Heart left ventricle (tissue), 16 donors: Measurements from ENCODE around the gene MICU1. TPM values are rescaled to one million over a fixed set of nuclear protein-coding genes. Genes with fewer than 3 reads are reported as not detected.

ENCODE experiments used
- ATAC-seq, 4 donors: fragments of 200-7000 bp; cut with Tn5 transposase; one replicate each; pipeline ENCODE4 v1.9.1; 2020 to 2022; ENCODE audit warnings: moderate library complexity in 4 of 4, mild to moderate bottlenecking in 3 of 4, moderate number of reproducible peaks in 1 of 4
- DNase-seq, 5 donors: peaks; one replicate each; pipeline ENCODE4 v3.0.0-alpha.2; 2020
- H3K27ac ChIP-seq, 12 donors: fragments of 200-600 bp; sonication (generic) in 4 of 12; one replicate each; pipeline versions ENCODE4 v1.5.0 to v1.8.0; 2016 to 2022; ENCODE audit warnings: mild to moderate bottlenecking in 2 of 12
- H3K27me3 ChIP-seq, 9 donors: fragments of 200-600 bp; sonication (generic) in 2 of 9; one replicate each; pipeline versions ENCODE4 v1.5.1 to v1.8.0; 2016 to 2022; ENCODE audit warnings: mild to moderate bottlenecking in 3 of 9
- H3K36me3 ChIP-seq, 9 donors: fragments of 200-600 bp; sonication (generic) in 2 of 9; one replicate each; pipeline versions ENCODE4 v1.5.0 to v1.8.0; 2018 to 2022; ENCODE audit warnings: mild to moderate bottlenecking in 2 of 9
- H3K4me1 ChIP-seq, 12 donors: fragments of 200-600 bp; sonication (generic) in 4 of 12; one replicate each; pipeline versions ENCODE4 v1.5.0 to v1.8.0; 2016 to 2022; ENCODE audit warnings: mild to moderate bottlenecking in 3 of 12
- H3K4me3 ChIP-seq, 12 donors: fragments of 200-600 bp; sonication (generic) in 4 of 12; one replicate each; pipeline versions ENCODE4 v1.5.0 to v1.8.0; 2017 to 2022; ENCODE audit warnings: mild to moderate bottlenecking in 9 of 12, moderate library complexity in 4 of 12
- H3K9me3 ChIP-seq, 12 donors: fragments of 200-600 bp; sonication (generic) in 4 of 12; one replicate each; pipeline versions ENCODE4 v1.5.0 to v1.8.0; 2016 to 2022; ENCODE audit warnings: mild to moderate bottlenecking in 1 of 12
- POLR2A ChIP-seq, 2 donors: fragments of 450-650 bp; IDR thresholded peaks; one replicate each; pipeline ENCODE4 v1.6.1; 2017; ENCODE audit warnings: antibody characterized with exemption in 2 of 2, mild to moderate bottlenecking in 2 of 2, moderate library complexity in 2 of 2
- WGBS, 4 donors: extraction: QIAGEN DNeasy Blood & Tissue Kit in 2 of 4; methylation state at CpG; one replicate each; pipeline versions ENCODE4 v1.1.5 to v1.1.7; 2013 to 2018; 5-methylcytosine and 5-hydroxymethylcytosine counted together
- intact Hi-C, 10 donors: fragments of 100-400 bp; cut with DNase I; formaldehyde crosslinking; loops; one replicate each; pipeline versions ENCODE4 v1.11.1 to v1.14.2; 2022
- polyA plus RNA-seq, 2 donors: library from polyadenylated mRNA; stranded (reverse); fragments of 200-250 nt; gene quantifications; one replicate each; pipeline ENCODE4 v1.2.3, GENCODE V29; 2013
- total RNA-seq, 9 donors: library from RNA; depleted of rRNA in 2 of 9; stranded (reverse); fragments of >200 nt in 2 of 9; fragmentation: NEBNext Ultra II Directional in 3 of 9; extraction: Animal tissue kit (Norgen Biotek cat#: 25700) in 3 of 9; gene quantifications; one replicate each; pipeline versions ENCODE4 v1.1.0 to v1.2.4, GENCODE V29; 2016 to 2023
- TF ChIP-seq, protein P1 (sequence below), 12 donors: fragments of 200-600 bp; sonication (generic) in 4 of 12; IDR thresholded peaks; one replicate each; pipeline versions ENCODE4 v1.5.0 to v1.8.0; 2018 to 2022; ENCODE audit warnings: antibody characterized with exemption in 12 of 12, mild to moderate bottlenecking in 5 of 12
- donor health status: ischemic (EF 13 %, LVEDD 7.1; RV severe dilation, severe dysfunction).
- donor health status: healthy with polysubstance abuse.
- donor health status: DM: no; HTN: yes; CAD: no.
- donor health status: DM: no; HTN: no; CAD: no.
- donor health status: ischemic (EF 25% LVEDD 6.9; RV normal size, moderate dysfunction).
- donor health status: ischemic (EF 25% LVEDD 5.7; RV mildly dilated, moderate dysfunction).
- donor health status: healthy.
- donor health status: DM: yes; HTN: yes; CAD: no.
- donor health status: ischemic (EF 35%, LVEDD 5.7; RV mildly dilated, moderate dysfunction).
- donor health status: nonischemic (EF 11% LVEDD 7.7; RV severe dilation, severe dysfunction).
- donor health status: DM: yes; HTN: yes; CAD: no.
- donor health status: PGD.
- donor health status: ischemic (EF 29% LVEDD 5.4; RV normal size, mild dysfunction).
- donor health status: nonischemic (EF 23%, LVEDD 6.1; RV moderate dilation, normal function).

The MICU1 gene
- total and polyA plus RNA-seq, 11 donors: 33.3 to 54.2 (median 43.1) TPM

DNA sequence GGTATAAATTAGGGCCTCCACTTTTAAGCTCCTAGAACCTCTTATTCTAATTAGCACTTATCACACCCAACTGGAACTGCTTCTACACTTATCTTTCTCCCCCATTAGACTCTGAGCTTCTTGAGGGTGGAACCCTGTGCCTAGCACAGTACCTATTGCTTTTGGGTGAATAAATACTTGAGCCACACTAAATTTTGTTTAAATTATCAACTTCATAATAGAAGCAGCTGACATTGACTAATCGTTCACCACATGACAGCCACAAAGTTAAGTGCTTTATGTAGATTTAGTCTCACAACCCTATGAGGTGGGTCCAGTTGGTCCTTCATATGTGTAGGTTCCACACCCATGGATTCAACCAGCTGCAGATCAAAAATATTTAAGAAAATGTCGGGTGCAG lies 235.1 kb downstream of the MICU1 start:
- TF ChIP-seq POLR2A (IDR thresholded peaks at IDR 0.05): no peak
- TF ChIP-seq, protein P1, sequence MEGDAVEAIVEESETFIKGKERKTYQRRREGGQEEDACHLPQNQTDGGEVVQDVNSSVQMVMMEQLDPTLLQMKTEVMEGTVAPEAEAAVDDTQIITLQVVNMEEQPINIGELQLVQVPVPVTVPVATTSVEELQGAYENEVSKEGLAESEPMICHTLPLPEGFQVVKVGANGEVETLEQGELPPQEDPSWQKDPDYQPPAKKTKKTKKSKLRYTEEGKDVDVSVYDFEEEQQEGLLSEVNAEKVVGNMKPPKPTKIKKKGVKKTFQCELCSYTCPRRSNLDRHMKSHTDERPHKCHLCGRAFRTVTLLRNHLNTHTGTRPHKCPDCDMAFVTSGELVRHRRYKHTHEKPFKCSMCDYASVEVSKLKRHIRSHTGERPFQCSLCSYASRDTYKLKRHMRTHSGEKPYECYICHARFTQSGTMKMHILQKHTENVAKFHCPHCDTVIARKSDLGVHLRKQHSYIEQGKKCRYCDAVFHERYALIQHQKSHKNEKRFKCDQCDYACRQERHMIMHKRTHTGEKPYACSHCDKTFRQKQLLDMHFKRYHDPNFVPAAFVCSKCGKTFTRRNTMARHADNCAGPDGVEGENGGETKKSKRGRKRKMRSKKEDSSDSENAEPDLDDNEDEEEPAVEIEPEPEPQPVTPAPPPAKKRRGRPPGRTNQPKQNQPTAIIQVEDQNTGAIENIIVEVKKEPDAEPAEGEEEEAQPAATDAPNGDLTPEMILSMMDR (IDR thresholded peaks at IDR 0.05): no peak
- peaks cover 0 to 10% (median 0%) of the 10 kb centered on the region in 9 donors for H3K36me3 ChIP-seq
- no peak overlapping the region for H3K4me3 ChIP-seq
- DNase-seq (no peak), ATAC-seq (no peak)
- H3K9me3 ChIP-seq: no peaks in the 10 kb centered on the region
- intact Hi-C loops: no loop called here
- WGBS, 4 donors: 86 to 100% (median 95%) methylated on average over 2 of the region's 2 CpGs
- H3K27ac ChIP-seq: no peak overlapping the region
- H3K4me1 ChIP-seq: no peaks in the 10 kb centered on the region
- no peaks in the 10 kb centered on the region for H3K27me3 ChIP-seq

DNA sequence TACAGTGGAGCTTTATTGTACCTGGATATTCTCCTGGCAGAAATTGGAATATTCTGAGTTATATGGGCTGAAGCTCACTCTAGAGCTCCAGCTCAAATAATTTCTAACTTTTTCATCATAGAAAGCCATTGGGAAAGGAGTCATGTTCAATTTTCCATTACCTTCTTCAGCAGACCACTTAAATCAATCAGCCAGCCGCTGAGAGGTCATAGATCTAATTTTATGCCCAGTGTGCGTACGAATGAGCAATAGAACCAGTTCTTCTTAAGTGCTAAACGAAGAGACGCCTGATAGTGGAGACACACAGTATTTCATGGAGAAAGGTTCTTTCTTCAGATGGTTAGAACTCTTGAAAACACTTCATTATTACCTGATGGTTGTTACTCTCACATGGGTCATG lies 236.2 kb downstream of the MICU1 start:
- Histone ChIP-seq H3K36me3 (peaks cover 0 to 10% (median 0%) of the 10 kb centered on the region in 9 donors), H3K4me1 (no peaks in the 10 kb centered on the region), H3K9me3 (no peaks in the 10 kb centered on the region), H3K27me3 (no peaks in the 10 kb centered on the region), H3K4me3 (no peak overlapping the region), H3K27ac (no peak overlapping the region)
- TF ChIP-seq, protein P1 (IDR thresholded peaks at IDR 0.05): no peak
- TF ChIP-seq POLR2A (IDR thresholded peaks at IDR 0.05): no peak
- DNase-seq (no peak), ATAC-seq (no peak)
- WGBS, 4 donors: 80 to 91% (median 90%) methylated on average over 5 of the region's 5 CpGs
- intact Hi-C loops: loop anchor here in 1 of 10 donors (10.0 kb wide), 1 partner anchor 455 kb away; no protein-coding TSS in a partner anchor

DNA sequence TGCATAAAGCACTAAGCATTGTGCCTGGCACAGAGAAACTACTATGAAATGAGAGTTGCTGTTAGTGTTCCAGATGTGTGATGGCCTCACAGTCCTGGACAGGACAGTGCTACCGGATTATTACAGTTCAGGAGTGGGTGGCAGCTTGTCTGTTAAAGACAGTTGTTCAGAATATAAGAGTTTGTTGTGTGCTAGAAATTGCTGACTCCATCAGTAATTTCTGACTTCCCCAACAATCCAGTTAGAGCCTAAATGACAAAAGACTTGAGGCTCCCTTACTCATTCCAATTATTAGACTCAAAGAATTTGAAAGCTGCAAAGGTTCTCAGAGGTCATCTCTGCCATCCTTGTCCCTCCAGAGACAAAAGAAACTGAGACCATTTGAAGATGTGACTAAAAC lies 236.9 kb downstream of the MICU1 start:
- no peak overlapping the region for H3K4me3 ChIP-seq
- DNase-seq: no peak
- no peaks in the 10 kb centered on the region for H3K4me1 ChIP-seq
- WGBS, 4 donors: 80 to 100% (median 87%) methylated on average over 1 of the region's 1 CpG
- no peak for ATAC-seq
- H3K36me3 ChIP-seq: peaks cover 0 to 10% (median 0%) of the 10 kb centered on the region in 9 donors
- intact Hi-C loops: loop anchor here in 1 of 10 donors (10.0 kb wide), 1 partner anchor 456 kb away; no protein-coding TSS in a partner anchor
- H3K27me3 ChIP-seq: no peaks in the 10 kb centered on the region
- H3K9me3 ChIP-seq: no peaks in the 10 kb centered on the region
- no peak overlapping the region for H3K27ac ChIP-seq
- TF ChIP-seq, protein P1 (IDR thresholded peaks at IDR 0.05): no peak
- no peak for TF ChIP-seq POLR2A (IDR thresholded peaks at IDR 0.05)

DNA sequence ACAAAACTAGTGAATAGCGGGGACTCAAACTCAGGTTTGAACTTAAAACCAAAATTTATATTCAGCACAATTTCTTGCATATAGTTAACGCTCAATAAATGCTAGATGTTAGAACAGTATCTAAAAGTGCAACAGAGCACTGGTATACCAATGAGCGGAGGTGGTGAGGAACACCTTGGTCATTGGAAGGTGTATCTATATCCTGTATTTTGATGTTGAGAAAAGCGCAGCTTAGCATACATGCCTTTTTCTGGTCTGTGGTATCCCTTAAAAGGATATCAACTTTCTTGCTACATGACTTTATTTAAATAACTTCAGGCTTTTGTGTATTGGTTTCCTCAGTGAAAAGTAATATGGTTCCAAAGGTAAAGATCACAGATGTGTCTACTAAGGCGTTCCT lies 237.8 kb downstream of the MICU1 start:
- DNase-seq (no peak), ATAC-seq (no peak)
- Histone ChIP-seq H3K4me1 (no peaks in the 10 kb centered on the region), H3K27ac (no peak overlapping the region), H3K27me3 (no peaks in the 10 kb centered on the region), H3K36me3 (peaks cover 0 to 8% (median 0%) of the 10 kb centered on the region in 9 donors), H3K9me3 (no peaks in the 10 kb centered on the region), H3K4me3 (no peak overlapping the region)
- intact Hi-C loops: loop anchor here in 1 of 10 donors (10.0 kb wide), 1 partner anchor 457 kb away; no protein-coding TSS in a partner anchor
- WGBS, 4 donors: 95 to 99% (median 96%) methylated on average over 5 of the region's 5 CpGs
- TF ChIP-seq POLR2A (IDR thresholded peaks at IDR 0.05): no peak
- TF ChIP-seq, protein P1 (IDR thresholded peaks at IDR 0.05): no peak
